HG02759 (cell line): Measurements from ENCODE around the gene SRSF4.
"Not testable (repeated sequence)": the region's sequence is repeated elsewhere in the genome, so short reads cannot be mapped to it uniquely, and the experiment has no call there.

Source experiments
- ATAC-seq: cut with Tn5 transposase; IDR thresholded peaks from one replicate; pipeline ENCODE4 v1.9.1; 2021; ENCODE audit warnings: mild to moderate bottlenecking, moderate library complexity; ENCODE audit not compliant: unreplicated experiment

SRSF4 gene

GRCh38 chr1:29126198-29126597 is 55.5 kb downstream of the SRSF4 start:
- no peak for ATAC-seq

- ATAC-seq: no peak
These were observed 55.9 kb downstream of the SRSF4 start for GRCh38 chr1:29125788-29126187.

GRCh38 chr1:29125237-29125641 is 56.5 kb downstream of the SRSF4 start:
- no peak for ATAC-seq

DNA sequence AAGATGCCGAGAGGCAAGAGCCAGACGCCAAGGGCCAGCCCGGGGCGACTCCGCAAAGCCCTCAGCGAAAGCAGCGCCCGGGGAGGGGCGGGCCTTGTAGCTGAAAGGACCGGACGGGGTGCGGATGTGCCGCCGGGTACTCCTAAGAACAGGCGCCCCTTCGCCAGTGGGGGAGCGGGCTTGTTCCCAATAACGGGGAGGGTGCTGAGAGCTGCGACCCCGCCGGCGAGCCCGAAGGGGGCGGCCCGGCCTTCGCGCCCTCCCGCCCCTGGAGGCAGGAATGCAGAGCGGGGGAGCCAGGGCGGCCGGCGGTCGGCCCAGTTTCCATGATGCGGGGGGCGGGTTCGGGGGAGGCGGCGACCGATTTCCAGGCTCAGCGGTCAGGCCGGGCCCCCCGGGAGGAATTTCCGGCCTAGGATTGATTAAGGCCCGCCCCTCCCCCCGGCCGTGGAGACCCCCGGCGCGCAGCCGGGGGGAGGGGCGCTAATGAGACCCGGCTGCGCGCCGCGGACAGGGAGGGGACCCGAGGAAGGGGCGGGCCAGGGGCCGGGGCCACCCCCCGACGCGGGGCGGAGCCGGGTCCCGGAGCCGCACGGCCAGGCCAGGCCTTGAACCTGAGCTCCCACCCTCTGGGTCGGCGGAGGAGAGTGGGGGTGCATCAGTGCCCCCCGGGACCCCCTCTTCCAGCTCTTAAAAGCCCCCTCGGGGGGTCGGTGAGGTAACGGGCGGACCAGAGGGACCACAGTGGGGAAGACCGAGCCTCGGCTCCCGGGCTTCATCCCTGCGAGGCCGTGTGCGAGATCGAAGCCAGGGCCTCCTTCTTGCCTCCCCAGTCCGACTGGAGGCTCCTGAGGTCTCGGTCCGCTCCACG is 57.1 kb downstream of the SRSF4 start:
- ATAC-seq: no peak

GRCh38 chr1:29123887-29124365 is 57.8 kb downstream of the SRSF4 start, which contains the start of gene TMEM200B:
TSS of gene TMEM200B (minus strand) at chr1:29123903. CDS start at chr1:29121828, 2,075 bp downstream.
- no peak for ATAC-seq

DNA sequence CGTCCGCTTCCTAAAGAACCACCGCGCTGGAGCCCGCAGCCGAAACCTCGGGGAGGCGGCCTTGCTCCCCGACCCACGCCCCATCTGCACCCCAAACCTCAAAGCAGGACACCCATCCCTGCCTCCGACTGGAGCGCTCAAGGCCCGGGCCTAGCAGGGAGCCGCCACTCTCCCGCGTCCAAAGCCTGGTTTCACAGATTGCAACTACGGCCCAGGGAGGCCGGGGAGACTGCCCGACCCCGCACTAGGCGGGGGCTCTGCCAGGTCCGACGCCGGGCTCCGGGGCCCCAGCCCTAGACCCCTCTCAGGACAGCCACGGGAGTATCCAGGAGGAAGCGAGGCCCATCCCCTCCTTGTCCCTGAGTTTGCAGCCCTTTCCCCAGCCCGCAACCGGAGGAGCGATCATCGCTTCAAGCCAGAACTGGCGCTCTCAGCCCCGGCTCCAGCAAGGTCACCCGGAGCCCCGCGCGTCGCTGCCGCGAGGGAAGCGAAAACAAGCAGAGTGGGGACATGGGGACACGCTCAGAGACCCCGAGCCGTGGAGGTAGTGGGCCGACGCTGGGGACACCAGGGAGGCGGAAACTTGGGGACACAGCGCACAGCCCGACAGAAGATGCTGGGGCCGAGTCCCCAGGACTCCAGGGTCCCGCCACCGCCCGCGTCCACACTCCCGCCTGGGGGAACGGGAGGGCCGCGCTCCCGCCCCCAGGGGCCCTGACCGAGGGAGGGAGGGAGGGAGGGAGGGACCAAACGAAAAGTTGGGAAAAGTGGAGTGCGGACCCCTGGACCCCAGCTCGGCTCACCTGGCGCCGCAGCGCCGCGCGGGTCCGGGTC is 58.4 kb downstream of the SRSF4 start:
- no peak for ATAC-seq

- ATAC-seq: no peak
These were observed 59.0 kb downstream of the SRSF4 start for GRCh38 chr1:29122682-29123052.

DNA sequence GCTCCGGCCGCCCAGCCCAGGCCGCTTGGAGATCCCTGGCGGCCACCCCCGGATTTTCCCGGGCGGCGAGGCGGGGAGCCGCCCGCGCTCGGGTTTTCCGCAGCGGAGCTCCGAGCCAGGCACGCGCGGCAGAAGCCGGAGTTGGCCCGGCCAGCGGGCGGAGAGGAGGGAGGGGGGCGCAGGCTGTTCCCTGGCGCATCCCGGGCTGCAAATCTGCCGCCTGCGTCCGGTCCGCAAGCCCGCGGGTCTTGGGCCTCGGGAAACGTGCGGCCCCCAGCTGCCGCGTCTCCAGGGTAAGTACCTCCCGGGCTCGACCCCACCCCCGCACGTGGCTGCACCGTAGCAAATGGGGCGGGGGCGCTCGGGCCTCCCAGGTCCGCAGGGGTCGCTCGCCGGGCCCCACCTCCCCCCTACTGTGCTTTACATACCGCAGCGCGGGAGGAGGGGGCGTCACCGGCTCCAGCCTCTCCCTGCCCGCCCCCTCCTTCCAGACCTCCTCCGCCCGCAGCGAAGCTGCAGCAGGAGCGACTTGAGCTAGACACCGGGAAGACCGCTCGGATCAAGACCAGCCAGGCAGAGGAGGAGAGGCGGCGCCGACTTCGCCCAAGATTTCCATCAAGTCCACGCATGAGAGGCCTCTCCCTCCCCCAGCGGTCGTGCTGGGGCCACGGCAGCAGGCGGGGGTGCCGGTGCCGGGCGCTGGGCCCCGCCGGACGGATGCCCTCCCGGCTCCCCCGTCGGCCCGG is 59.6 kb downstream of the SRSF4 start:
- ATAC-seq: no peak

- ATAC-seq: no peak
These were observed 60.2 kb downstream of the SRSF4 start for GRCh38 chr1:29121516-29121935.

GRCh38 chr1:29120947-29121485 is 60.7 kb downstream of the SRSF4 start:
- ATAC-seq: no peak

DNA sequence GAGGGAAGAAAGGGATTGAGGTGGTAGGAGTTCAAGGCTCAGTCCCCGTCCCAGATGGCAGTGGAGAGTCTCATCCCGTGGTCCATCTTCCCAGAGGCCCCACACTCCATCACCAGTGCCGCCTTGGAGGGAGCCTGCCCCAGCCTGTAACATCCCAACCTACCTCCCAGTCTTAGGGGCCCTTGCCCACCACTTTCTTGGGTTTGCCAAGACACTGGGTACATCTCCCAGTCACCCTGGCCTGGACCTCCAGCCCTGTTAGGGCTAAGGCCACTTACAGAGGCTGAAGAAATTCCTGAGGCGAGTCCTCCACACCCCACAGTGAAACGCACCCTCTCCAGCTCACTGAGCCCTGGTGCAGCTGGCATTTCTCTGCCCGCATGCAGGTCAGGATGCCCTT is 61.3 kb downstream of the SRSF4 start:
- no peak for ATAC-seq

GRCh38 chr1:29119121-29119929 is 62.4 kb downstream of the SRSF4 start:
- ATAC-seq: no peak

DNA sequence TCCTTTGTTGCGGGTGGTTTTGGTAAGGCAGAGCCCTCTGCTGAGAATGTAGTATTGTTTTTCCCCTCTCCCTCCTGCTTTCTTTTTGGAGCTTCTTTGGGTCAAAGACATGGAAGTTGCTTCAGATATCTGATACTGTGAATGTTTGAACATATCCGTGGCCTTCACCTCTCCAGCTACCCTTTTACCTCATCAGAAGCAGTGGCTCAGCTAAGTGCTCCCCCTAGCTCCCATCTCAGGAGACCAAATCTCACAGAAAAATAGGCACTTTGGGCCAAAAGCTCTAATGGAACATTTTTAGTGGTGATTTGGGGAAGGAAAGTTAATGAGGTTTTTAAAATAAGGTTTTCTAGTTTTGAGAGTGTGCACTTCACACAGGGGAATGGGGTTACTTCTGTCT is 64.3 kb downstream of the SRSF4 start:
- ATAC-seq: no peak

- ATAC-seq: no peak
These were observed 67.0 kb downstream of the SRSF4 start for GRCh38 chr1:29114654-29115053.

- ATAC-seq: no peak
These were observed 68.1 kb downstream of the SRSF4 start for GRCh38 chr1:29113413-29114117.

GRCh38 chr1:29112705-29113412 is 68.8 kb downstream of the SRSF4 start:
- ATAC-seq: no peak

DNA sequence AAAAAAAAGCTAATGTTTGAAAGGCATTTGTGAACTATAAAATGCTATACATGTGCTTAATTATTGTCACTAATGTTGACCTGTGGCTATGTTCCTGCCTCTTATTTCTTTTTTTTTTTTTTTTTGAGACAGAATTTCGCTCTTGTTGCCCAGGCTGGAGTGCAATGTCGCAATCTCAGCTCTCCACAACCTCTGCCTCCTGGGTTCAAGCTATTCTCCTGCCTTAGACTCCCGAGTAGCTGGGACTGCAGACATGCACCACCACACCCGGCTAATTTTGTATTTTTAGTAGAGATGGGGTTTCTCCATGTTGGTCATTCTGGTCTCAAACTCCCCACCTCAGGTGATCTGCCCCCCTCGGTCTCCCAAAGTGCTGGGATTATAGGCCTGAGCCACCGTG is 73.7 kb downstream of the SRSF4 start:
- not testable (repeated sequence) for ATAC-seq

DNA sequence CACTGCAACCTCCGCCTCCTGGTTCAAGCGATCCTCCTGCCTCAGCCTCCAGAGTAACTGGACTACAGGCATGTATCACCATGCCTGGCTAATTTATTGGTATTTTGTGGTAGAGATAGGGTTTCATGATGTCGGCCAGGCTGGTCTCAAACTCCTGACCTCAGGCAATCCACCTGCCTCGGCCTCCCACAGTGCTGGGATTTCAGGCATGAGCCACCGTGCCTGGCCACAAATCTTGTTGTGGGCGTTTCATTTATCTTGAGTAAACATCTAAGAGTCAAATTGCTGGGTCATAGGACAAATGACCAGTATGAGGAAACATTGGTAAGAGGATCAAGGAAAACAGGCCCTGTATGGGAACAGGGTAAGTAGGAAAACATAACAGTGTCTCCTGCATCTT is 75.9 kb downstream of the SRSF4 start:
- ATAC-seq: no peak

DNA sequence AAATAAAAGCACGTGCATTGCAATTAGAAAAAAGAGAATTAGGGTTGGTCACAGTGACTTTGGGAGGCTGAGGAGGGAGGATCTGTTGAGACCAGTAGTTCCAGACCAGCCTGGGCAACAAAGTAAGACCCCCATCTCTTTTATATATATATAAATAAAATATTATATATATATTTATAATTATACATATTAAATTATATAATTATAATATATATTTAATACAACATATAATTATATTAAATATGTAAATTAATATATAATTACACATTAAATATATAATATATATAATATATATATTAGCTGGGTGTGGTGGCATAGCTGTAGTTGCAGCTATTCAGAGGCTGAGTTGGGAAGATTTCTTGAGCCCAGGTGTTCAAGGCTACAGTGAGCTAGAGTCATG is 81.2 kb downstream of the SRSF4 start:
- no peak for ATAC-seq
